ENCODE results near the gene AGAP1. TPM values are rescaled to one million over a fixed set of nuclear protein-coding genes. Genes with fewer than 3 reads are reported as not detected.

Gene AGAP1
- total RNA-seq, 2 experiments from 2014 or later: not detected

DNA sequence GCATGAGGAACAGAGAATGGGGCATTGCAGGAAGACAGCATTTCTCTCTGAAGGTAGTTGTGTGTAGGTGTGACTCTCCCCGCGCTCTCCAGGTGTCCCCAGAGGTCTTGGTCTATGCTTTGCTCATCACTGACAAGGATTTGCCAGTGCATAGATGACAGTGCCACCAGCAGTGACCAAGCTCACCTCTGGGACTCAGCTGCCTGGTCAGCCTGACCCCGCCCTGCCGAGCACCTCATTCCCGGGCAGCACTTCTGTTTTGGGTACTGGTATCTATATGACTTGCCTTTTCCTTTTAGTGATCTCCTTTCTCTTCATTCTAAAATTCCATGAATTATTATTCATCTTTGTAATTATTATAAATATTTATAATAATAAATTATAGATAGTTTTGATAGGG, 615.2 kb downstream of the AGAP1 start:
- TF ChIP-seq CTCF (conservative IDR thresholded peaks at IDR 0.05; ENCODE audit: low read length) (no peak), EZH2phosphoT487 (IDR thresholded peaks at IDR 0.05; ENCODE audit: borderline replicate concordance, low read depth, low read length) (no peak)
- no peak overlapping the region for H3K4me2 ChIP-seq (ENCODE audit: low read length)
- no TSS peak for BruUV-seq (replicated peaks)
- ChIA-PET CTCF (ENCODE audit: unreplicated experiment) (interaction anchor here (0.6 kb wide), 1 partner anchor 965 kb away, joined by 3 read pairs; no protein-coding TSS in a partner anchor), POLR2A (no interaction called here)
- no peak overlapping the region for H2AFZ ChIP-seq (ENCODE audit: low read length)
- DNase-seq (ENCODE audit: low spot score): no peak
- no peaks in the 10 kb centered on the region for H3K9me2 ChIP-seq (ENCODE audit: insufficient read depth, low read length)
- no peaks in the 10 kb centered on the region for H3K79me2 ChIP-seq (ENCODE audit: insufficient read depth, low read depth, low read length)
- H3K9me3 ChIP-seq (ENCODE audit: low read length): no peaks in the 10 kb centered on the region
- no peaks in the 10 kb centered on the region for H3K36me3 ChIP-seq (ENCODE audit: insufficient read depth, low read length)
- H3K27ac ChIP-seq (ENCODE audit: low read depth, low read length, poor library complexity, severe bottlenecking): no peak overlapping the region
- no peaks in the 10 kb centered on the region for H3K4me1 ChIP-seq (ENCODE audit: insufficient read depth, low read length, poor library complexity, severe bottlenecking)
- H3K4me3 ChIP-seq (ENCODE audit: low read depth, low read length, poor library complexity, severe bottlenecking): no peak overlapping the region
- intact Hi-C loops (cut with micrococcal nuclease; ENCODE audit: unreplicated experiment): no loop called here
- no peaks in the 10 kb centered on the region for H4K20me1 ChIP-seq (ENCODE audit: insufficient read depth, low read length)

- H3K9me2 ChIP-seq (ENCODE audit: insufficient read depth, low read length): no peaks in the 10 kb centered on the region
- no peak for DNase-seq (ENCODE audit: low spot score)
- H3K4me1 ChIP-seq (ENCODE audit: insufficient read depth, low read length, poor library complexity, severe bottlenecking): no peaks in the 10 kb centered on the region
- BruUV-seq (replicated peaks): no TSS peak
- ChIA-PET CTCF (ENCODE audit: unreplicated experiment) (no interaction called here), POLR2A (no interaction called here)
- no peak overlapping the region for H3K4me3 ChIP-seq (ENCODE audit: low read depth, low read length, poor library complexity, severe bottlenecking)
- H3K79me2 ChIP-seq (ENCODE audit: insufficient read depth, low read depth, low read length): no peaks in the 10 kb centered on the region
- no peaks in the 10 kb centered on the region for H4K20me1 ChIP-seq (ENCODE audit: insufficient read depth, low read length)
- H3K4me2 ChIP-seq (ENCODE audit: low read length): no peak overlapping the region
- no peaks in the 10 kb centered on the region for H3K36me3 ChIP-seq (ENCODE audit: insufficient read depth, low read length)
- intact Hi-C loops (cut with micrococcal nuclease; ENCODE audit: unreplicated experiment): no loop called here
- no peak overlapping the region for H3K27ac ChIP-seq (ENCODE audit: low read depth, low read length, poor library complexity, severe bottlenecking)
- H3K9me3 ChIP-seq (ENCODE audit: low read length): no peaks in the 10 kb centered on the region
- H2AFZ ChIP-seq (ENCODE audit: low read length): no peak overlapping the region
- no peak for TF ChIP-seq EZH2phosphoT487 (IDR thresholded peaks at IDR 0.05; ENCODE audit: borderline replicate concordance, low read depth, low read length)
- no peak for TF ChIP-seq CTCF (conservative IDR thresholded peaks at IDR 0.05; ENCODE audit: low read length)
These were observed 615.6 kb downstream of the AGAP1 start for GRCh38 chr2:236109473-236109872.

- no peaks in the 10 kb centered on the region for H4K20me1 ChIP-seq (ENCODE audit: insufficient read depth, low read length)
- H2AFZ ChIP-seq (ENCODE audit: low read length): no peak overlapping the region
- no peaks in the 10 kb centered on the region for H3K79me2 ChIP-seq (ENCODE audit: insufficient read depth, low read depth, low read length)
- H3K36me3 ChIP-seq (ENCODE audit: insufficient read depth, low read length): no peaks in the 10 kb centered on the region
- ChIA-PET CTCF (ENCODE audit: unreplicated experiment) (no interaction called here), POLR2A (no interaction called here)
- DNase-seq (ENCODE audit: low spot score): no peak
- H3K9me3 ChIP-seq (ENCODE audit: low read length): no peaks in the 10 kb centered on the region
- H3K27ac ChIP-seq (ENCODE audit: low read depth, low read length, poor library complexity, severe bottlenecking): no peak overlapping the region
- no peak overlapping the region for H3K4me2 ChIP-seq (ENCODE audit: low read length)
- intact Hi-C loops (cut with micrococcal nuclease; ENCODE audit: unreplicated experiment): no loop called here
- TF ChIP-seq EZH2phosphoT487 (IDR thresholded peaks at IDR 0.05; ENCODE audit: borderline replicate concordance, low read depth, low read length) (no peak), CTCF (conservative IDR thresholded peaks at IDR 0.05; ENCODE audit: low read length) (no peak)
- H3K9me2 ChIP-seq (ENCODE audit: insufficient read depth, low read length): no peaks in the 10 kb centered on the region
- H3K4me1 ChIP-seq (ENCODE audit: insufficient read depth, low read length, poor library complexity, severe bottlenecking): no peaks in the 10 kb centered on the region
- no TSS peak for BruUV-seq (replicated peaks)
- H3K4me3 ChIP-seq (ENCODE audit: low read depth, low read length, poor library complexity, severe bottlenecking): no peak overlapping the region
These were observed 618.6 kb downstream of the AGAP1 start for GRCh38 chr2:236112466-236112865.

Data from OCI-LY7 (cell line).